BE2C (cell line): ENCODE measurements around the gene ASPSCR1.

ENCODE experiments used
- DNase-seq: peaks from one replicate; pipeline ENCODE4 v3.0.0-alpha.2; 2020
- H3K27me3 ChIP-seq: fragments of 250-450 bp; sonication (Bioruptor Pico); 2 replicates; pipeline ENCODE4 v1.5.1; 2020; ENCODE audit warnings: mild to moderate bottlenecking
- H3K36me3 ChIP-seq: fragments of 250-450 bp; sonication (Bioruptor Pico); 2 replicates; pipeline ENCODE4 v1.5.1; 2020; ENCODE audit warnings: mild to moderate bottlenecking
- H3K4me1 ChIP-seq: fragments of 250-450 bp; sonication (Bioruptor Pico); 2 replicates; pipeline ENCODE4 v1.5.1; 2020
- H3K4me3 ChIP-seq: 2 replicates; pipeline ENCODE4 v1.5.1; 2011; ENCODE audit warnings: low read depth, low read length
- H3K9me3 ChIP-seq: fragments of 250-450 bp; sonication (Bioruptor Pico); 2 replicates; pipeline ENCODE4 v1.5.1; 2020
- TF ChIP-seq, protein P1 (sequence below): IDR thresholded peaks from 2 replicates; pipeline ENCODE4 v1.5.1; 2012; ENCODE audit warnings: mild to moderate bottlenecking, low read depth, low read length

Gene ASPSCR1

DNA sequence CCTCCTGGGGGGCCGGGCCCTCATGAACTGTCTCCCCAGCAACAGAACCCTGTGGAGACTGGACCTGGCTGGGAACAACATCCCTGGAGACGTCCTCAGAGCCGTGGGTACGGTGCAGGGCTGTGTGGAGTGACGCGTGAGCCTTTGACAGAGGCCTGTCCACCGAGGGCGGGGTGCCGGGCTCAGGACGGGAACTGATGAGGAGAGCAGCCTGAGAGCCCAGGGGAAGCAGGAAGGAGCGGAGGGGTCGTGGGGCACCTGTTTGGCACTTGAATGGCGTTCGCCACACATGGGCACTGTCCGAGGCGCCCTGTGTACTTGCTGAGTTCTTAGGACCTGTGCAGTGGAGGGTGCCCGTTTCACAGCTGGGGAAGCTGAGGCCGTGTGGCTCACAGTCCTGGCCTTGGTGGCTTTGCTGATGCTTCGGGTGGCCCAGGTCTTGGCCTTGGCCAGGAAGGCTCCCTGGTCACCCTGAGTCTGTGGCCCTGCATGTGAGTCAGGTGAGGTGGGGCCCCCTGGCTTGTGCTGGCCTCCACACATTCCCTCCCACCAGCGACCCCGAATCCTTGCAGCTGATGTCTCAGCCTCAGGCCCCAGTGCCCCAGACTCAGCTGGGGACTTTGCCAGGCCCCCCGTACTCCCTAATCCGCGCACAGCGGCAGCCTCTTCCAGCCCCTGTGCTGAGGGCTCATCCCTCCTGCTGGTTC is 48.1 kb downstream of the ASPSCR1 start:
- Histone ChIP-seq H3K27me3 (no peaks in the 10 kb centered on the region), H3K4me1 (peaks cover 4% of the 10 kb centered on the region), H3K9me3 (no peaks in the 10 kb centered on the region), H3K4me3 (no peak overlapping the region), H3K36me3 (no peaks in the 10 kb centered on the region)
- DNase-seq, result no peak
- TF ChIP-seq, protein P1, sequence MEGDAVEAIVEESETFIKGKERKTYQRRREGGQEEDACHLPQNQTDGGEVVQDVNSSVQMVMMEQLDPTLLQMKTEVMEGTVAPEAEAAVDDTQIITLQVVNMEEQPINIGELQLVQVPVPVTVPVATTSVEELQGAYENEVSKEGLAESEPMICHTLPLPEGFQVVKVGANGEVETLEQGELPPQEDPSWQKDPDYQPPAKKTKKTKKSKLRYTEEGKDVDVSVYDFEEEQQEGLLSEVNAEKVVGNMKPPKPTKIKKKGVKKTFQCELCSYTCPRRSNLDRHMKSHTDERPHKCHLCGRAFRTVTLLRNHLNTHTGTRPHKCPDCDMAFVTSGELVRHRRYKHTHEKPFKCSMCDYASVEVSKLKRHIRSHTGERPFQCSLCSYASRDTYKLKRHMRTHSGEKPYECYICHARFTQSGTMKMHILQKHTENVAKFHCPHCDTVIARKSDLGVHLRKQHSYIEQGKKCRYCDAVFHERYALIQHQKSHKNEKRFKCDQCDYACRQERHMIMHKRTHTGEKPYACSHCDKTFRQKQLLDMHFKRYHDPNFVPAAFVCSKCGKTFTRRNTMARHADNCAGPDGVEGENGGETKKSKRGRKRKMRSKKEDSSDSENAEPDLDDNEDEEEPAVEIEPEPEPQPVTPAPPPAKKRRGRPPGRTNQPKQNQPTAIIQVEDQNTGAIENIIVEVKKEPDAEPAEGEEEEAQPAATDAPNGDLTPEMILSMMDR, result no peak

GRCh38 chr17:82028246-82028645 is 50.8 kb downstream of the ASPSCR1 start:
- no peaks in the 10 kb centered on the region for H3K27me3 ChIP-seq
- H3K4me1 ChIP-seq, result no peaks in the 10 kb centered on the region
- H3K9me3 ChIP-seq, result no peaks in the 10 kb centered on the region
- TF ChIP-seq, protein P1, result no peak
- H3K4me3 ChIP-seq, result no peak overlapping the region
- no peak for DNase-seq
- no peaks in the 10 kb centered on the region for H3K36me3 ChIP-seq

DNA sequence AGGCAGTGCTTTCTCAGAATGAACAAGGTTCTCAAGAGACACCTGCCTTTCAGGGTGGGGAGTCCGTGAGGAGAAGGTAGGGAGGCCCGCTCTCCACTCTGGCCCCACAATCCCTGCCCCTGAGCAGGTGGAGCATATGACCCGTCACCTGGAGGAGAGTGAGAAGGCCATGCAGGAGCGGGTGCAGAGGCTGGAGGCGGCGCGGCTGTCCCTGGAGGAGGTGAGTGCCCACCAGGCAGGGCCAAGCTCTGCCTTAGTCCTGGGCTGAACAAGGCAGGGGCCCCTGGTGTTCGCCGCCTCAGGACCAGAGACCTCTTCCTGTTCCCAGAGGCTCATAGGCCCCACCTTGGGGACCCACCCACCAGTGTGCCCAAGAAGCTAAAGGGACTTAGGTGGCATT is 51.5 kb downstream of the ASPSCR1 start:
- no peak for DNase-seq
- H3K9me3 ChIP-seq, result no peaks in the 10 kb centered on the region
- no peak overlapping the region for H3K4me3 ChIP-seq
- H3K4me1 ChIP-seq, result no peaks in the 10 kb centered on the region
- H3K36me3 ChIP-seq, result no peaks in the 10 kb centered on the region
- H3K27me3 ChIP-seq, result no peaks in the 10 kb centered on the region
- TF ChIP-seq, protein P1, result no peak

- Histone ChIP-seq H3K9me3 (no peaks in the 10 kb centered on the region), H3K4me3 (no peak overlapping the region), H3K27me3 (no peaks in the 10 kb centered on the region), H3K36me3 (no peaks in the 10 kb centered on the region), H3K4me1 (no peaks in the 10 kb centered on the region)
- no peak for DNase-seq
- TF ChIP-seq, protein P1, result no peak
Observed at GRCh38 chr17:82029391-82029790, 52.0 kb downstream of the ASPSCR1 start.

DNA sequence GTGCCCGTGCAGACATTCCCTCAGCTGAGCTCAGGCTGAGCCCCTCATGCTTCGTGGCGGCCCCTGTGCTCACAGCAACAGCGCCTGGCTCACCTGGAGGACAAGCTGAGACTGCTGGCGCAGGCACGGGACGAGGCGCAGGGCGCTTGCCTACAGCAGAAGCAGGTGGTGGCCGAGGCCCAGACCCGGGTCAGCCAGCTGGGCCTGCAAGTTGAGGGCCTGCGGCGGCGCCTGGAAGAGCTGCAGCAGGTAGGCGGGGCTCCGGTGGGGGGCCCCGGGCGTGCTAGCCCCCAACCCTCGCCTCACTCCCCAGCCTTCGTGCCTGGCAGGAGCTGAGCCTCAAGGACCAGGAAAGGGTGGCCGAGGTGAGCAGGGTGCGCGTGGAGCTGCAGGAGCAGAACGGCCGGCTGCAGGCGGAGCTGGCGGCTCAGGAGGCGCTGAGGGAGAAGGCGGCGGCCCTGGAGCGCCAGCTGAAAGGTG is 52.6 kb downstream of the ASPSCR1 start:
- DNase-seq, result no peak
- Histone ChIP-seq H3K27me3 (no peaks in the 10 kb centered on the region), H3K4me1 (no peaks in the 10 kb centered on the region), H3K9me3 (no peaks in the 10 kb centered on the region), H3K4me3 (no peak overlapping the region; the same call in 1 of the 2 replicates), H3K36me3 (no peaks in the 10 kb centered on the region)
- TF ChIP-seq, protein P1, result no peak
